Activated CD8-positive, alpha-beta memory T cell treated with anti-CD3 and anti-CD28 coated beads for 4 hours (primary cell): ENCODE measurements around the gene FHOD3.
A peak's percentile ranks its signal among the peaks of the same experiment; 100 is the strongest.

Source experiments
- DNase-seq, 2 donors: peaks; one replicate each; pipeline ENCODE4 v3.0.0-alpha.2; 2020; ENCODE audit warnings: low read depth in 2 of 2

FHOD3 gene

DNA sequence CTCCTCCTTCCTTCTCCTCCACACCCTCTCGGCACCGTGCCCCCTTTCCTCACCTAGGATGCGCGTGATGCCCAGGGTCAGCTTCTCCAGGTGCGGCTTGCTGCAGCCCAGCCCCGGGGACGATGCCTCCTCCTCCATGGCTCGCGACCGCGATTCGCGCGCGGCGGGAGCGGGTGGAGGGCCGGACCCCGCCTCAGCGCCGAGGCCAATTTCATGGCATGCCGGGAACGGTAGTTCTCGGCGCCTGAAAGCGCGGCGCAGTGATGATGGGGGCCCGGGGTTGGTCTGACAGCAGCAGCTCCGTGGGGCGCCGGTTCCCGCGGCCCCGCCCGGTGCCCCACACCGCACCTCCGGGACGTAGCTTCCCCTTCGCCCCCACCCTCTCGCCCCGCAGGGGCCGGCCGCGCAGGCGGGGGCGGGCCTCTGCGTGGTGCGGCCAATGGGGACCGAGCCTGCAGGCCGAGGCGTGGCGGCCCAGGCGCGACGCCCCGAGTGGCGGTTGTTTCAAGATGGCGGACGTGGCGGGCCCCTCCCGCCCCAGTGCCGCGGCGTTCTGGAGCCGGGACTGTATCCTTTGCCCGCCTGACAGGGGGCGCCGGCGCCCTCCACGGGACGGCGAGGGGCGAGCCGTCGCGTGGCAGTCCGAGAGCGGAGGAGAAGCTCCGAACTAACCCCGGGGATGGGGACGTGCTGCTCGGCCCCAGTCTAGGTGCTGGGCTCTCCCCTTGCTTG, 531.3 kb downstream of the FHOD3 start, which contains the start of the genes KIAA1328 and TPGS2:
Gene KIAA1328 (plus strand): TSS at position 498 of the 732 bp plus-strand sequence. CDS start 12 bp downstream, at position 510.
Gene TPGS2 (minus strand): TSS at position 373 of the 732 bp plus-strand sequence. CDS start 235 bp downstream, at position 138.
- peak; percentile 62 to 71 for DNase-seq
